ENCODE results near the gene CFLAR. TPM values are rescaled to one million over a fixed set of nuclear protein-coding genes. Genes with fewer than 3 reads are reported as not detected.

CFLAR gene
- total and polyA plus RNA-seq, 9 of the 15 experiments (the other 6 are each of a cell fraction or from before 2014, with no cell fraction given): 27.5 to 102 (median 54.0) TPM

DNA sequence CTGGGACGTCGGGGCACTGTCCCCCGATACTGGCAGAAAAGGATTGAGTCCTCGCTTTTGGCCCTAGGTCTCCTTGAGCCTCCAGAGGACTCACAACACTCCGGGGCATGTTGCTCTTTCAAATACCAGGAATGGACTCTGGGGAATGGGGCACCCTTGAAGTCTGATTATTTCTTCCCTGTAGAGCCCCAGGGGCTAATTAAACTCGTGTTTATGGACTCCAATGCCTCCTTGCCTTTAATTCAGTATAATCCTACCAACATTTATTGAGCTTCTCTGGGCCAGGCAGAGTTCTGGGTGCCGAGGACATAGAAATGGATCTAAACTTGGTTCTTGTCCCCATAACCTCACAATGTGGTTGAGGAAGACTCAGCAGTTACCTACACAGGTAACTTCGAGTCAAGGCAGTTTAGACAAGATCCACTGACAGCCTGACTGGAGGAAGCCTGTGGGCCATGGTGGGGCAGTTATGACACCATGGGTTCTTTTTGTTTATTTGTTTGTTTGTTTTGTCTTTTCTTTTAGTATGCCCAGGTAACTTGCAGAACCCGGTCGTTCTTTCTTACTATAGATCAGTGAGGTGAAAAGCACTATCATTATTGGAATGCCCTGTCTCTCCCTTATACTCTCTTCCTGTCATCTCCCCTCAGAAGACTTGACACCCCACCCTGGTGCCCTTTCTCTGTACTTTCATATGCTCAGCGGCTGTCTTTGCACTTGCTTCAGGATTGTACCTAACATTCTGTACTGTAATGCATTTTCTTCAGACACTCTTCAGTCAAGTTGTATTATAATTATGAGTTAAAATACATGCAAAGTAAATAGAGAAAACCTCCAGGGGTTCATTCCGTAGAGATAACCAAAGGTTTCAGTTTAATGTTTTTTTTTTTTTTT, 3.2 kb downstream of the CFLAR start (continued):
- TF ChIP-seq, protein P1, sequence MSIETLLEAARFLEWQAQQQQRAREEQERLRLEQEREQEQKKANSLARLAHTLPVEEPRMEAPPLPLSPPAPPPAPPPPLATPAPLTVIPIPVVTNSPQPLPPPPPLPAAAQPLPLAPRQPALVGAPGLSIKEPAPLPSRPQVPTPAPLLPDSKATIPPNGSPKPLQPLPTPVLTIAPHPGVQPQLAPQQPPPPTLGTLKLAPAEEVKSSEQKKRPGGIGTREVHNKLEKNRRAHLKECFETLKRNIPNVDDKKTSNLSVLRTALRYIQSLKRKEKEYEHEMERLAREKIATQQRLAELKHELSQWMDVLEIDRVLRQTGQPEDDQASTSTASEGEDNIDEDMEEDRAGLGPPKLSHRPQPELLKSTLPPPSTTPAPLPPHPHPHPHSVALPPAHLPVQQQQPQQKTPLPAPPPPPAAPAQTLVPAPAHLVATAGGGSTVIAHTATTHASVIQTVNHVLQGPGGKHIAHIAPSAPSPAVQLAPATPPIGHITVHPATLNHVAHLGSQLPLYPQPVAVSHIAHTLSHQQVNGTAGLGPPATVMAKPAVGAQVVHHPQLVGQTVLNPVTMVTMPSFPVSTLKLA (conservative IDR thresholded peaks at IDR 0.05): 0 out of 4 replicates have a peak, but pooled peaks of 1 of the 2 experiments have one; percentile 0
- TF ChIP-seq, protein P2, sequence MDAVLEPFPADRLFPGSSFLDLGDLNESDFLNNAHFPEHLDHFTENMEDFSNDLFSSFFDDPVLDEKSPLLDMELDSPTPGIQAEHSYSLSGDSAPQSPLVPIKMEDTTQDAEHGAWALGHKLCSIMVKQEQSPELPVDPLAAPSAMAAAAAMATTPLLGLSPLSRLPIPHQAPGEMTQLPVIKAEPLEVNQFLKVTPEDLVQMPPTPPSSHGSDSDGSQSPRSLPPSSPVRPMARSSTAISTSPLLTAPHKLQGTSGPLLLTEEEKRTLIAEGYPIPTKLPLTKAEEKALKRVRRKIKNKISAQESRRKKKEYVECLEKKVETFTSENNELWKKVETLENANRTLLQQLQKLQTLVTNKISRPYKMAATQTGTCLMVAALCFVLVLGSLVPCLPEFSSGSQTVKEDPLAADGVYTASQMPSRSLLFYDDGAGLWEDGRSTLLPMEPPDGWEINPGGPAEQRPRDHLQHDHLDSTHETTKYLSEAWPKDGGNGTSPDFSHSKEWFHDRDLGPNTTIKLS (IDR thresholded peaks at IDR 0.05; ENCODE audit: borderline replicate concordance, low read depth): 0 out of 2 replicates have a peak, but pooled peaks have one; percentile 16
- no peak for TF ChIP-seq POLR3G (IDR thresholded peaks at IDR 0.05; ENCODE audit: extremely low read depth, insufficient read length, insufficient replicate concordance)
- TF ChIP-seq FIP1L1 (IDR thresholded peaks at IDR 0.05; ENCODE audit: low read depth, low read length, poor library complexity, severe bottlenecking): no peak
- TF ChIP-seq, protein P3, sequence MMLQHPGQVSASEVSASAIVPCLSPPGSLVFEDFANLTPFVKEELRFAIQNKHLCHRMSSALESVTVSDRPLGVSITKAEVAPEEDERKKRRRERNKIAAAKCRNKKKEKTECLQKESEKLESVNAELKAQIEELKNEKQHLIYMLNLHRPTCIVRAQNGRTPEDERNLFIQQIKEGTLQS (IDR thresholded peaks at IDR 0.05): no peak
- TF ChIP-seq, protein P3 (CRISPR knock-in tag; conservative IDR thresholded peaks at IDR 0.05): 0 out of 2 replicates have a peak, but pooled peaks have one; percentile 3
- TF ChIP-seq ZBTB11 (CRISPR knock-in tag; IDR thresholded peaks at IDR 0.05): 0 out of 6 replicates have a peak, but pooled peaks of 1 of the 3 experiments have one; percentile 14
- TF ChIP-seq SNAPC5 (CRISPR knock-in tag; IDR thresholded peaks at IDR 0.05): no peak
- peak; percentile 14 for TF ChIP-seq POLR2A (conservative IDR thresholded peaks at IDR 0.05)

Data from K562 (cell line).